IPS-NIHi7 (cell line): ENCODE data around the gene CAPN8.

ENCODE experiments used
- DNase-seq: peaks from one replicate; pipeline ENCODE4 v3.0.0; 2012; ENCODE audit warnings: mixed read lengths; ENCODE audit errors: extremely low spot score

The CAPN8 gene

DNA sequence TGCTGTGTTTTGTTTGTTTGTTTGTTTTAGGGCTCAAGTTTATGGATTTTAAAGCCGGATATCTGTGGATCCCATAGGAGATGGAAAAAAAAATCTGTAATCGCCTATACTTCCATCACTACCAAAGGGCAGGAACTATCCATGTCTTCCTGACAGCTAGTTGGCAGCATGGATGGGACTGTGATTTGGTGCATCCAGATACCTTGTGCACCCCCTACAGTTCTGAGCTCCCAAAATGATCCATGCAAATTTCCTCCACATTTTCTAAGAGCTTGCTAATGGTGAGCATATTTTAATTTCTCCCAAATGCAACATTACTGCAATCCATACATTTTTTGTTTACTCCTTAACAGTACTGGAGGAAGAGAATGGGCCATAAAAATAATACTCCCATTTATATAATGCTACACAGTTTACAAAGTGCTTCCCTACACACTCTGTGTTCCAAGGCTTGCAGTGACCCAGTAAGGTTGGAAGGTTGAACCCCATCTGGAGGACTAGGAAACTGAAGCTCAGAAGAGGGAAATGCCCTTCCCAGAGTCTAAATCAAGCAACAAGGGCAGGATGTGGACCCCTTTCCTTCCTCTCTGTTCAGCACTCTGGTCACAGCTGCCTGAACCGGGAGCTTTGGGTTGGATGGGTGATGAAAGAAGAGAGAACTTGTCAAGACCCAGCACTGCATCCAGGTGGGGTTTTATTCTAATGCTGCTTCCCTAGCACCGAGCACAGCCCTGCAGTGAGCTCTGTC lies 48.0 kb downstream of the CAPN8 start:
- no peak for DNase-seq

DNA sequence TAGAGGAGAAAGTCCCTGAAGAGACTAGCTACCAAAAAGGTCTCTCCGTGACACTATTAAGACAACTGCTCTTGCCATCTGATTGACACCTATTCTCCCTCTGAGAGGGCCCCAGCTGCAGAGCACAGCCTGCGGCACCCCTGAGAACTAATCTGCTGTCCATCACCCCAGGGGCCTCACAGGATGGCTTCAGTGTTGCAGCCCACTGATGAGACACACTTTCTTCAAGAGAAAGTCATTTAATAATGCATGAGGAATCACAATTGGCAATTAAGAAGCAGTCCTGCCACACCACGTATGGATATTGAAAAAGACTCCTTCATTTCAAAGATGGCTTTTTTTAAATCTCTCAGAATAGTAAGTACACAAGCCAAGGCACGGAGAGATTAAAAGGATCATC lies 48.9 kb downstream of the CAPN8 start:
- no peak for DNase-seq

DNA sequence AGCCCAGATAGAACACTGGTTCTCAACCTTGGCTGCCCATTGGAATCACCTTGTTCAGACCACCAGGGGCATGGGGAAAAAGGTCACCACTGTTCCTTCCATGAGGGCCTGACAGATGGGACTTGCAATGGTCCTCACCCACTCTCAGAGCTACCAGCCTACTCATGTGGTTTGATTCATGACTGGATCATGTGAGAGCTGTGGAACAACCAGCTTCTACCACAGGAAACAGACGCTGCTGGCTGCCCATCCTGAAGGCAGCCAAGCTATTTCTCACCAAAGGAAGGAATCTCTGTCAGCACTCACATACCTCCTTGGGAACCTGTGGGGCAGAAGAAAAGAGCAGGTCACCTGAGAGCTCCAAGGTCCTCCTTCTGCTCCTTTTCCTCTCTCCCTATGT lies 53.6 kb downstream of the CAPN8 start:
- DNase-seq: no peak

GRCh38 chr1:223609977-223610376 lies 55.5 kb downstream of the CAPN8 start:
- no peak for DNase-seq

DNA sequence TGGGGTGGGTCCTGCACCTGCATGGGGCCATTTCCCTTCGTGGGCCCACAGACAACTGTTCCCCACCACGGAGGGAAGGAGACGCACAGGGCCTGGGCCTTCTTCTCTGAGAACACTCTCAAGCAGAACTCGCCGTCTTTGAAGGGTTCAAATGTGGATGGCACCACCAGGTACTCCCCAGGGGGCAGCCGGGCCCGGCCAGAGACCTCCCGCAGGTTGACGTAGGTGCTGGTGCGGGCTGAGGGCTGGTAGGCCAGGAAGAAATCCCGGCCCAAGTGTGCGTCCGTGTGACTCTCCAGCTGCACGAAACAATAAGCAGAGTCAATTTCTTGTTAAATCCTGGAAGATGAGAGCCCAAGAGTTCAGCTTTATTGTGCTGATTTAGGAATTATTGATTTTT lies 56.4 kb downstream of the CAPN8 start:
- DNase-seq: no peak

GRCh38 chr1:223558512-223558911 lies 107.0 kb downstream of the CAPN8 start:
- no peak for DNase-seq

- no peak for DNase-seq
These were observed 108.4 kb downstream of the CAPN8 start for GRCh38 chr1:223557130-223557475.

- DNase-seq: peak; percentile 89
These were observed 108.9 kb downstream of the CAPN8 start for GRCh38 chr1:223556414-223557129.

GRCh38 chr1:223553957-223554356 lies 111.5 kb downstream of the CAPN8 start:
- DNase-seq: no peak

- DNase-seq: no peak
These were observed 113.9 kb downstream of the CAPN8 start for GRCh38 chr1:223551610-223552009.

GRCh38 chr1:223549740-223550139 lies 115.8 kb downstream of the CAPN8 start:
- DNase-seq: no peak

DNA sequence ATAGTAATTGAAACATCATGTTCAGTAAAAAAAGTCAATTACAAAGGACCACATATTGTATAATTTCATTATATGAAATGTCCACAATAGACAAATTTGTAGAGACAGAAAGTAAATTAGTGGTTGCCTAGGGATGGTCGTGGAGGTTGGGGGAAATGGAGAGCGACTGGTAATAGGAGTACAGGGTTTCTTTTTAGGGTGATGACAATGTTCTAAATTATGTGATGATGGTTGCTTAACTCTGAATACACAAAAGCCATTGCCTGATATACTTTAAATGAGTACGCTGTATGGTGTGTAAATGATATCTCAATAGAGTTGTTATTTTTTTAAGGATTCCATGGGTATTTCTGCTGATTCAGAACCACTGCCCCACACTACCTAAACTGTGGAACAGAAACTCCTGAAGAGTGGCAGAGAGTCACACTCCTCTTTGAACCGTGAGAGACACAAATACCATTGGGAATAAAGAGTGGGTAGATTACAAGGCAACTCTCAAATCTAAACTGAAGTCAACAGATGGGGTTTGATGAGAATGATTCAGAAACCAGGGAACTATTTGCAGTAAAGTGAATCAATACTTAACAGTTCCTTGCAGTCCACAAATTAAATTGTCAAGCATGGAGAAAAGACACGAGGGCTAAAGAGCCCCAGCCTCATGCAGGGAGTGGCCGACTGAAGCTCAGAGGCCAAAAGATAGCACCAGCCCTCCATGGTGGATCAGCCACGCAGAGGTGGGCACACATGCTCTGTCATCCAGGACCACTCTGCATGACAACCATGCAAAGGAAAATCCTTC lies 118.0 kb downstream of the CAPN8 start:
- DNase-seq: no peak

- DNase-seq: no peak
These were observed 120.2 kb downstream of the CAPN8 start for GRCh38 chr1:223545343-223545742.

- no peak for DNase-seq
These were observed 121.9 kb downstream of the CAPN8 start for GRCh38 chr1:223543560-223543959.

DNA sequence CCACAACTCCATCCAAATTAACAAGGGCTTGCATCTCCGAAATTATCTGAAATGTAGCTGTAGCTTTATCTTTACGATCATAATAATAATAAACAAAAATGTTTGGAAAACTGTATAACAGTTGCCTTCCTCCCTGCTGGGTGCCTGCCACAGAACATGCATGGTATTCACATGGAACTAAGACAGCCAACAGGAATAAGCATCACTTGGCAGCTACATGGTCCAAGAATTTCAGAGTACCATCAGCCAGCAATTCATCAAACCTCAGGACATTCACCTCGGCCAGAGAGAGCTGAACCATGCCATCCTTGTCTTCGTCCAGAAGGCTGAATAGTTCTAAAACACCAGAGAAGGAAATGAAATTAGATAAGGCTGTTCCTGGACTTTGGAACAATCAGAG lies 122.7 kb downstream of the CAPN8 start:
- no peak for DNase-seq

- no peak for DNase-seq
These were observed 124.9 kb downstream of the CAPN8 start for GRCh38 chr1:223540485-223541106.

DNA sequence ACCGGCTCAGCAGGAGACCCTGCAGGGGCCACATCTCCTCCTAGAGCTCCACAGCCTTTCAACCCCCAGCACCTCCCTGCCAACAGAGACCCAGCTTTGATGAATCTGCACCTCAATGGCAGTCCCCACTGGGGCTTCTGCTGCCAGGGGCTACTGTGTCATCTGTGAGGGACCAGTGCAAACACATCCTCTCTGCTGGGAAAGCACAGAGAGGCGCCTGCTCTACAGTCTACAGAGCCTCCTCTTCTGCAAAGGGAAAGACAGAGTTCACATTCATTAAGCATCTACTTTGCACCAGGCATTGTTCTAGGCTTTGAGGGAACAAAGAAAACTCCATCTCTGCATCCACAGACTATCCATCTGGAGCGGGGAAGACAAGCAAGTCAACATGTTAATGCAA lies 125.8 kb downstream of the CAPN8 start:
- DNase-seq: no peak

- DNase-seq: no peak
These were observed 126.5 kb downstream of the CAPN8 start for GRCh38 chr1:223538981-223539380.

- DNase-seq: no peak
These were observed 130.2 kb downstream of the CAPN8 start for GRCh38 chr1:223535319-223535718.

- no peak for DNase-seq
These were observed 130.8 kb downstream of the CAPN8 start for GRCh38 chr1:223534677-223535076.

- DNase-seq: no peak
These were observed 131.8 kb downstream of the CAPN8 start for GRCh38 chr1:223533708-223534107.

GRCh38 chr1:223531742-223532341 lies 133.7 kb downstream of the CAPN8 start:
- peak; percentile 86 for DNase-seq
